ES-I3 (cell line): ENCODE results near the gene MYO10.

ENCODE experiments used
- H3K36me3 ChIP-seq: 2 replicates; pipeline ENCODE4 v1.6.1; 2013; ENCODE audit warnings: mild to moderate bottlenecking, low read length, control low read depth, moderate library complexity; ENCODE audit not compliant: insufficient read depth
- H3K4me1 ChIP-seq: 2 replicates; pipeline ENCODE4 v1.6.1; 2013; ENCODE audit warnings: mild to moderate bottlenecking, control low read depth, low read length; ENCODE audit not compliant: insufficient read depth
- H3K9ac ChIP-seq: 2 replicates; pipeline ENCODE4 v1.6.1; 2013; ENCODE audit warnings: low read depth, mild to moderate bottlenecking, low read length, moderate library complexity
- H3K9me3 ChIP-seq: 2 replicates; pipeline ENCODE4 v1.6.1; 2013; ENCODE audit warnings: mild to moderate bottlenecking, low read length, moderate library complexity; ENCODE audit not compliant: control insufficient read depth, insufficient read depth

The MYO10 gene

GRCh38 chr5:16894236-16895057 lies 41.6 kb downstream of the MYO10 start:
- Histone ChIP-seq H3K4me1 (peaks cover 42% of the 10 kb centered on the region), H3K36me3 (no peaks in the 10 kb centered on the region), H3K9ac (no peak overlapping the region), H3K9me3 (no peaks in the 10 kb centered on the region)

GRCh38 chr5:16891033-16891432 lies 45.1 kb downstream of the MYO10 start:
- Histone ChIP-seq H3K36me3 (no peaks in the 10 kb centered on the region), H3K9ac (no peak overlapping the region), H3K9me3 (no peaks in the 10 kb centered on the region), H3K4me1 (peaks cover 38% of the 10 kb centered on the region)

- Histone ChIP-seq H3K9me3 (no peaks in the 10 kb centered on the region), H3K9ac (no peak overlapping the region), H3K36me3 (no peaks in the 10 kb centered on the region), H3K4me1 (peaks cover 34% of the 10 kb centered on the region)
Observed at GRCh38 chr5:16889972-16890519, 46.0 kb downstream of the MYO10 start.

- Histone ChIP-seq H3K36me3 (no peaks in the 10 kb centered on the region), H3K9me3 (no peaks in the 10 kb centered on the region), H3K9ac (no peak overlapping the region), H3K4me1 (peaks cover 27% of the 10 kb centered on the region)
Observed at GRCh38 chr5:16889203-16889971, 46.7 kb downstream of the MYO10 start.

- no peak overlapping the region for H3K9ac ChIP-seq
- H3K36me3 ChIP-seq: no peaks in the 10 kb centered on the region
- no peaks in the 10 kb centered on the region for H3K9me3 ChIP-seq
- peaks cover 26% of the 10 kb centered on the region for H3K4me1 ChIP-seq
Observed at GRCh38 chr5:16888694-16889124, 47.4 kb downstream of the MYO10 start.

- no peaks in the 10 kb centered on the region for H3K36me3 ChIP-seq
- H3K9ac ChIP-seq: no peak overlapping the region
- no peaks in the 10 kb centered on the region for H3K9me3 ChIP-seq
- peaks cover 26% of the 10 kb centered on the region for H3K4me1 ChIP-seq
Observed at GRCh38 chr5:16886793-16887345, 49.2 kb downstream of the MYO10 start.

- Histone ChIP-seq H3K9ac (no peak overlapping the region), H3K9me3 (no peaks in the 10 kb centered on the region), H3K4me1 (peaks cover 27% of the 10 kb centered on the region), H3K36me3 (no peaks in the 10 kb centered on the region)
Observed at GRCh38 chr5:16886366-16886736, 49.7 kb downstream of the MYO10 start.

GRCh38 chr5:16885635-16886365 lies 50.3 kb downstream of the MYO10 start:
- no peaks in the 10 kb centered on the region for H3K36me3 ChIP-seq
- H3K4me1 ChIP-seq: peaks cover 32% of the 10 kb centered on the region
- no peak overlapping the region for H3K9ac ChIP-seq
- no peaks in the 10 kb centered on the region for H3K9me3 ChIP-seq

GRCh38 chr5:16884595-16884994 lies 51.5 kb downstream of the MYO10 start:
- H3K36me3 ChIP-seq: no peaks in the 10 kb centered on the region
- H3K9ac ChIP-seq: no peak overlapping the region
- peaks cover 30% of the 10 kb centered on the region for H3K4me1 ChIP-seq
- no peaks in the 10 kb centered on the region for H3K9me3 ChIP-seq

GRCh38 chr5:16883806-16884205 lies 52.3 kb downstream of the MYO10 start:
- no peak overlapping the region for H3K9ac ChIP-seq
- peaks cover 25% of the 10 kb centered on the region; the same call in 1 of the 2 replicates for H3K4me1 ChIP-seq

GRCh38 chr5:16883176-16883575 lies 52.9 kb downstream of the MYO10 start:
- Histone ChIP-seq H3K4me1 (peaks cover 22% of the 10 kb centered on the region; the same call in 1 of the 2 replicates), H3K36me3 (no peaks in the 10 kb centered on the region)

More at GRCh38 chr5:16883806-16884205, 52.3 kb downstream of the MYO10 start:
- no peaks in the 10 kb centered on the region for H3K9me3 ChIP-seq
- no peaks in the 10 kb centered on the region for H3K36me3 ChIP-seq

GRCh38 chr5:16881251-16881650 lies 54.8 kb downstream of the MYO10 start:
- H3K9ac ChIP-seq: no peak overlapping the region
- no peaks in the 10 kb centered on the region for H3K36me3 ChIP-seq
- H3K4me1 ChIP-seq: peaks cover 16% of the 10 kb centered on the region; the same call in 1 of the 2 replicates
- no peaks in the 10 kb centered on the region for H3K9me3 ChIP-seq

More at GRCh38 chr5:16883176-16883575, 52.9 kb downstream of the MYO10 start:
- H3K9me3 ChIP-seq: no peaks in the 10 kb centered on the region
- no peak overlapping the region for H3K9ac ChIP-seq

- Histone ChIP-seq H3K4me1 (peaks cover 11% of the 10 kb centered on the region; the same call in 1 of the 2 replicates), H3K9me3 (no peaks in the 10 kb centered on the region), H3K9ac (no peak overlapping the region), H3K36me3 (no peaks in the 10 kb centered on the region)
Observed at GRCh38 chr5:16880547-16880946, 55.5 kb downstream of the MYO10 start.

- H3K9me3 ChIP-seq: no peaks in the 10 kb centered on the region
- no peak overlapping the region; the same call in 1 of the 2 replicates for H3K9ac ChIP-seq
- H3K4me1 ChIP-seq: peaks cover 10% of the 10 kb centered on the region; the same call in 1 of the 2 replicates
- H3K36me3 ChIP-seq: 0 out of 2 replicates have a peak, but pooled peaks cover 1% of the 10 kb centered on the region
Observed at GRCh38 chr5:16879650-16880049, 56.4 kb downstream of the MYO10 start.
